Measurements from ENCODE around the gene BLTP3A.
A peak's percentile ranks its signal among the peaks of the same experiment; 100 is the strongest.
"Not testable (repeated sequence)": the region's sequence is repeated elsewhere in the genome, so short reads cannot be mapped to it uniquely, and the experiment has no call there.

BLTP3A gene

GRCh38 chr6:34788111-34788510 lies 3.8 kb upstream of the BLTP3A start:
- DNase-seq (ENCODE audit: low read depth in 2 of 3, low spot score in 2 of 3): no peak

GRCh38 chr6:34791164-34791700 lies 651 bp upstream of the BLTP3A start:
- peak in 2 of 3 experiments; percentile 3 to 15 for DNase-seq (ENCODE audit: low read depth in 2 of 3, low spot score in 2 of 3)

- DNase-seq (ENCODE audit: low read depth in 2 of 3, low spot score in 2 of 3): peak in 1 of 3 experiments; percentile 4
Measured at GRCh38 chr6:34792605-34793500, 970 bp downstream of the BLTP3A start.

GRCh38 chr6:34793877-34794276 lies 2.0 kb downstream of the BLTP3A start:
- no peak for DNase-seq (ENCODE audit: low read depth in 2 of 3, low spot score in 2 of 3)

- DNase-seq (ENCODE audit: low read depth in 2 of 3, low spot score in 2 of 3): no peak
Measured at GRCh38 chr6:34795836-34796425, 4.0 kb downstream of the BLTP3A start.

- DNase-seq (ENCODE audit: low read depth in 2 of 3, low spot score in 2 of 3): no peak
Measured at GRCh38 chr6:34798057-34798456, 6.2 kb downstream of the BLTP3A start.

GRCh38 chr6:34799547-34799946 lies 7.7 kb downstream of the BLTP3A start:
- DNase-seq (ENCODE audit: low read depth in 2 of 3, low spot score in 2 of 3): no peak

GRCh38 chr6:34804543-34804942 lies 12.7 kb downstream of the BLTP3A start:
- no peak for DNase-seq (ENCODE audit: low read depth in 2 of 3, low spot score in 2 of 3)

GRCh38 chr6:34805074-34805473 lies 13.2 kb downstream of the BLTP3A start:
- DNase-seq (ENCODE audit: low read depth in 2 of 3, low spot score in 2 of 3): not testable (repeated sequence)

GRCh38 chr6:34806738-34807453 lies 15.0 kb downstream of the BLTP3A start:
- DNase-seq (ENCODE audit: low read depth in 2 of 3, low spot score in 2 of 3): no peak

GRCh38 chr6:34808473-34808872 lies 16.6 kb downstream of the BLTP3A start:
- DNase-seq (ENCODE audit: low read depth in 2 of 3, low spot score in 2 of 3): not testable (repeated sequence)

GRCh38 chr6:34809419-34809818 lies 17.5 kb downstream of the BLTP3A start:
- DNase-seq (ENCODE audit: low read depth in 2 of 3, low spot score in 2 of 3): not testable (repeated sequence)

GRCh38 chr6:34810017-34810882 lies 18.4 kb downstream of the BLTP3A start:
- DNase-seq (ENCODE audit: low read depth in 2 of 3, low spot score in 2 of 3): no peak

GRCh38 chr6:34810936-34811632 lies 19.2 kb downstream of the BLTP3A start:
- DNase-seq (ENCODE audit: low read depth in 2 of 3, low spot score in 2 of 3): no peak

GRCh38 chr6:34813028-34813713 lies 21.3 kb downstream of the BLTP3A start:
- DNase-seq (ENCODE audit: low read depth in 2 of 3, low spot score in 2 of 3): no peak

GRCh38 chr6:34816635-34817301 lies 24.9 kb downstream of the BLTP3A start:
- no peak for DNase-seq (ENCODE audit: low read depth in 2 of 3, low spot score in 2 of 3)

GRCh38 chr6:34817446-34817845 lies 25.6 kb downstream of the BLTP3A start:
- no peak for DNase-seq (ENCODE audit: low read depth in 2 of 3, low spot score in 2 of 3)

GRCh38 chr6:34818872-34819570 lies 27.1 kb downstream of the BLTP3A start:
- not testable (repeated sequence) for DNase-seq (ENCODE audit: low read depth in 2 of 3, low spot score in 2 of 3)

Data from activated CD8-positive, alpha-beta memory T cell treated with anti-CD3 and anti-CD28 coated beads for 48 hours (primary cell).